HG03039 (cell line): ENCODE measurements around the gene PKNOX2.
A peak's percentile ranks its signal among the peaks of the same experiment; 100 is the strongest.

Experiments
- ATAC-seq: cut with Tn5 transposase; IDR thresholded peaks from one replicate; pipeline ENCODE4 v1.9.1; 2021; ENCODE audit warnings: mild to moderate bottlenecking, moderate library complexity; ENCODE audit not compliant: unreplicated experiment

The PKNOX2 gene

DNA sequence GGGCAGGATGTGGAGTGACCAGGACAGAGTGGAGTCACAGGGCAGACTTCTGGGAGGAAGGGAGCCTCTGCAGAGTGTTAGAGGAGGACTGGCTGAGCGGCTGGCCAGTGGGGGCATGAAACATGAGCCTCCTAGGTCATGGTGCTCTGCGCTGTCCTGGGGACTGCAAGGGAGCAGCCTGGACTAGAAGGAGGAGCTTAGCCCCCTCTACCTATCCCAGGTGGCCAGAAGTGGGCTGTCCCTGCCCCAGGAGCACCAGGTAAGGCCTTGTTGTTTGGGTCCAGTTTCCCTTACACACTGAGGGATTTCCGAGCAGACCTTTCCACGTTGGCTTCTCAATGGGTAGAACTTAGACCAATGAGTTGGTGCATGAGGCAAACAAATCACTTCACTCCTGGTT lies 7.4 kb downstream of the PKNOX2 start:
- ATAC-seq = no peak

DNA sequence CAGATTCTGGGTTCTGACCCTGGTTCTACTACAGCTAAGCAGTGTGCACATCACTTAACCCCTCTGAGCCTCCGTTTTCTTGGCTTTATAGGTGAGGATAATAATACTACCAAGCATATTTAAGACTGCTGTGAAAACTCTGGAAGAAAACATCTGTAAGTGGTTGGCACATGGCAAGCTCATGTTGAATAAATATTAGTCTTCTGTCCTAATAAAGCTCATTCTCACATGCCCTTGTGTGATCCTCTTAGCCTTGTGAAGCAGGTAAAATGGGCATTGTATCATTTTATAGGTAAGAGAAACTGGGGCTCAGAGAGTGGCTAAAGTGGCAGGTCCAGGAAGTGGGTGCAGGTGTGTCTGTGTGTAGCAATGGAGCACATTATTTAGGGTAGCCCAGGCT lies 8.5 kb downstream of the PKNOX2 start:
- ATAC-seq = no peak

DNA sequence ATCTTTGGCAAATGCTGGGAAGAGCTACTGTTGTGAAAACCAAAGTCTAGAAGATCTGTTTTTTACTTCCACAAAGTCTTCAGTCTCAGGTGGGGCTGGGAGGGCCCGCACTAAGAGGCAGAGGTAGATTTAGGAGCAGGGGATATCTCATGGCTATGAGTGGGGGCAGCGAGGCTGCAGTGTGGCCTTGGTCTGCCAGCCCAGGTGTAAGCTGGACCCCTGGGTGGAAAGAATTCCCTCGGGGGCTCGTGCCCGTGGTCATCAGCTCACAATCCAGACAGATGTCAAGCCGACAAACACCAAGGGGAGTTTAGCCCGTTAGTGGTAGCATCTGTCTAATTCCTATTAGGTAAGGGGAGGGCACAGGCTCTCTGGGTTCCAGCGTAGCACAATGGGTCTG lies 9.0 kb downstream of the PKNOX2 start:
- ATAC-seq = no peak

DNA sequence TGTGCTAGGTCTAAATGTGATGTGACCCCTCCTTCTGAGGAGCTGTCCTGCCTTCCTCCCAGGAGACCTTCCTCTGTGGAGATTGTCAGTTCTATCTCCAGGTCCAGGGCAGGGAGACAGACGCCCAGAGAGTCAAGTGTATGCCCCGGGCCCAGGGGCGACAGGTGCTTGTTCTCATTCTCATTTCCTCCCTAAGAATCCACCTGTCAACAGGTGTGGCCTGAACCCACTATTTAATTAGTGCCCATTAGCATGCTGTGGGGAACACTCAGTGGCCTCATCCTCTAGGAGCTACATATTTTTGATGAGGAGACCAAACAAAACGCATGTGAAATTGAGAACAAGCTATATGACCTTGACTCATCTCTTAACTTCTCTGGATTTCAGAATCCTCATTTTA lies 9.5 kb downstream of the PKNOX2 start:
- ATAC-seq = no peak

DNA sequence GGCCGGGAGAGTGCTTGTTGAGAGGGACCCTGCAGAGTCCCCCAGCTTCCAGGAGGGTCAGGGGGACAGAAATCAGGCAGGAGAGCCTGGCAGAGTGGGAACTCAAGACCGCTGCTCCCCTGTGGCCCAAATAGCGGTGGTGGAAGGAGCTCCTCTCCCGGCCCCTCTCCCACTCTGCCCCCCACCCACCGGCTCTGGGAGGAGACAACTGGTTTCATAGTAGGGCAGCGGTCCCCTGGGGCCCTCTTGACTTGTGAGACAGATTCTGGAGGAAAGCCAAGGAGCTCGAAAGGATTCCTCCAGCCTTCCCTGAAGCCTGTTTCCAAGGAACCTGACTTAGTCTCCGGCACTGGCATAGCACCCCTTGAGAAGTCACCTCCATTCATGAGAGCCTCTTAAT lies 10.1 kb downstream of the PKNOX2 start:
- no peak for ATAC-seq

DNA sequence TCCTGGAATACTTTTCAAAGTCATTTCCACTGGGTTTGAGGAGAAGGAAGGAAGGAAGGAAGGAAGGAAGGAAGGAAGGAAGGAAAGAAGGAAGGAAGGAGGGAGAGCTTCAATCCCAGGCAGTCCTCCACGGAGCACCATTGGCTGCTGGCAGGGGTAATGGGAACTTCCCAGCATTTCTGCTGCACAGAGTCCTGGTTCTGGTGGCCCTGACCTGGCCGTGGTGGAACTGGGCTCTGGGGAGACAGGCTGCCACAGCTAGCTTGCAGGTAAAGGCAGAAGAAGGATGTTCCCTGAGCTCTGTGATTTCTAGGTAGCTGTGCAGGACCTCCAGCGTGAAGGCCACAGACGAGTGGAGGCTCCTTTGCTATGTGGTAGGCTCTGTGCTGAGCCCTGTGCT lies 10.6 kb downstream of the PKNOX2 start:
- ATAC-seq = no peak

DNA sequence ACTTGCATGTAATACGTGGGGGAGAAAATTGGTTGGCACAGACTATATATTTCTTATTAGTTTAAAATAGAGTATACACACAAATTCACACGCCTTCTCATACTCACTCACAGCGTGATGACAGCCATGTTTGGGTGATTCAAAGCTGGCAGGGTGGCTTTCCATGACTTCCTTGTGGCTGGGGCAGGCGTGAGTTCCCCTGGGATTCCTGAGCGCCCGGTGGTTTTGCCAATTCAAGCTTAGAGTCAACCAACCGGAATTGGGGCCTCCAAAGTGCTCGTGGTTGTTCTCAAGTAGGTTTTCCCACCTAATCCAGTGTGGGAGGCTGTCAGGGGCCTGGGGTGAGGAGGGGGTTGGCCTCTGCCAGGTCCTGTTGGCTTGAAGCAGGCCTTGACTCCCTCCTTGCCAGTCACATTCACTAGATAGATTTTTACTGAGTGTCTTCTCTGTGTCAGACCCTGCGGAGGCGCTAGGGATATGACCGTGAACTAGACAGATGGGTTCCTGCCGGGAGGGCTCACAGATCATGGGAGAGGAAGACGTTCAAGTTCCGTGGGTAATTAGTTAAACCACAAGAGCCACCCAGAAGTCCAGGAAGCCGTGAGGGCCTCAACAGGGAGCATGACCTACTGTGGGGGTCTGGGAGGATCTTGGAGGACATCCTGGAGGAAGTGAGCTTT lies 11.5 kb downstream of the PKNOX2 start:
- ATAC-seq = no peak

DNA sequence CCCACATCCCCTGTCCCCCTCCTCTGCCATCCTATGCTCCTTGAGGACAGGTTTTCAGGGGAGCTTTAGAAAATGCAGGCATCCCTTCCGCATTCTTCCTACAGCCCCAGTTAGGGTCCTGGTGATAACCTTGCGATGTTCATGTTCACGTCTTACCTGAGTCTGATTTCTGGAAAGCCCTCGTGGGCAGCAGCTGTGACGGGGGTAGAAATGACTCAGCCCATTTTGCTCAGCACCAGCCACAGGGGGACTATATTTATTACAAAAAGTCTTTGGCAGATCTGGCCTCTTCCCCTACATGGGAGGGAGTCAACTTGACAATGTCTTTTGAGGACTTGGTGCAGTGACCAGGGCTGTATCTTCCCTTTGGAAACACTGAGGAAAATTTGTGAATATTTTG lies 12.3 kb downstream of the PKNOX2 start:
- ATAC-seq = peak; percentile 52

DNA sequence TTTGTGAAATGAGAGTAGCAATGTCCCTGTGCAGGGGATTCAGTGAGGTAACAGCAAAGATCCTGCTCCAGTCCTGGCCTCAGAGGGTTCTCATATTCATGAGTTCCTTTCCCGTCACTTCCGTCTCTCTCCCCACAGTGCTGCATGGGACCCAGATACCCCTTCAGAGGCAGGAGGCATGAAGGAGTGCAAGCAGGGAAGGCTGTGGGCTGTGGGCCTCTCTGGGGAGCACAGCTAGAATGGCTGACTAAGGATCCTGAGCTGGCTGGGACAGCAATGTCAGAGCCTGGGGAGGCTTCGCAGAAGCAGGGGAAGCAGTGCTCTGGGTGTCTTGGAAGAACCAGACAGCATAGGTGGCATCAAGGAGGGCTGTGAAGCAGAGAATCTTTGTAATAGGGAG lies 13.0 kb downstream of the PKNOX2 start:
- no peak for ATAC-seq

DNA sequence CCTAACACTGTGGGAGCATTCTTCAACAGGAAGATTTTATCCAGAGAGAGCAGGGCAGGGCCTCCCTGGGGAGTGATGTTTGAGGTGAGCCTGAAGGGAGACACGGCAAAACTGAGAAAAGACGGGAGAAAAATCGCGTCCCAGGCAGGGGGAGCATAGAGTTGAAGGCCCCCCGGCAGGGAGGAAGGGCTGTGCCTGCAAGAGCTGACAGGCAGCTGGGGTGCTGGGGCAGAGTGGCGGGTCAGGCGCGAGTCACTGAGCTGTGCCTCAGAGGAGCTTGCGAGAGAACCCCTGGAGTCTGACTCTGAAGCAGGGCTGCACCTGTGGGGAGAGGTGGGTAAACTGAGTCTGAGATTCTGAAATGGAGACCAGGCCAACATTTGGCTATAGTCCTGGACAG lies 14.8 kb downstream of the PKNOX2 start:
- ATAC-seq = no peak

DNA sequence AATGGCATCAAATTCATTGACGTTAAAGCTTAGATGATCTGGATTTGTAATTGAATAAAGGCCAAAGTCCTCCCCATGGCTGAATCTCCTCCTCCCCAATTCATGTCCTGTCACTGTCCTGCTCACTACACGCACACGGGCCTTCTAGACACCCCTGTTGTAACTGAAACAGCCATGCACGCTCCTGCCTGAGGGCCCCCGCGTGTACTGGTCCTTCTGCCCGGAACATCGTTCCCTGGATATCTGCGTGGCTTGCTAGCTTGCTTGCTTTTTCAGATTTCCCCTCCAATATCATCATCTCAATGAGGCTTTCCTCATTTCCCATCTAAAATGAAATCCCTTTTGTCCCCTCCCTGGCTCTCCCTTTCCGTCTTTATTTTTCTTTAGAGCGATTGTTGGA lies 15.3 kb downstream of the PKNOX2 start:
- no peak for ATAC-seq

DNA sequence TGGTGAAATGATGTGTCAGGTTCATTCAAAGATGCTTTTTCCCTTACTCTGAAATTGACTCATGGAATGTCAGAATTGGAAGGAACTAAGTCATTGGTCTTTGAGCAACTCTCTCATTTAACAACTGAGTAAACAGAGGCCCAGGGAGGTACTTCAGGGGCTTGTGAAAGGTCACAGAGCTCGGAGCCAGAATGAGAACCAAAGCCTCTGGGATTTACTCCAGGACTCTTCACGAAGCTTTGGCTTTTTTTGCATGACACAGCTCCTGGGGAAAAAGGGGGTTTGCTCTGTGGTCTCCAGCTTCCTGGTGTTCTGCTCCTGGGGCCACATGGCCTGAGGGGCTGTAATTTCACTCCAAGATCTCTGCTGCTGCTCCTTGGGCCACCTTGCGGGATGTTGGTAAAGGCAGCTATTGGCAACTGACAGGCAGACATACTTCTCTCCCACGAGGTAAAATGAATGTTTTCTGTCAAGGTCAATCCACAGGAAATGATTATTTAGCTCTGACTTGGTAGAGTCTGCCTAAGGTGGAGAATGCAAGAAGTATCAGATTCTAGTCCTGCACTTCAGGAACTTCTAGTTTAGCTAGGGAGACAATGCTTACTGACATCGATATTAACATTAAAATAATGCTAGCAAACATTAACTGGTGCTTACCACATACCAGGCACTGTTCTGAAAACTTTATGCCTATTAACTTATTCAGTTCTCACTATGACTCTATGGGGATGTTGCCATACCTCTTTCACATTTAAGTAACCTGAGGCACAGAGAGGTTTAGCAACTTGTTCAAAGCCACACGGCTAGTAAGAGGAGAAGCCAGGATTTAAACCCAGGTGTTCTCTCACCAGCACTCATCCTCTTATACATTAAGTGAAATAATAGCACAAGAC lies 16.1 kb downstream of the PKNOX2 start:
- peak; percentile 45 for ATAC-seq

DNA sequence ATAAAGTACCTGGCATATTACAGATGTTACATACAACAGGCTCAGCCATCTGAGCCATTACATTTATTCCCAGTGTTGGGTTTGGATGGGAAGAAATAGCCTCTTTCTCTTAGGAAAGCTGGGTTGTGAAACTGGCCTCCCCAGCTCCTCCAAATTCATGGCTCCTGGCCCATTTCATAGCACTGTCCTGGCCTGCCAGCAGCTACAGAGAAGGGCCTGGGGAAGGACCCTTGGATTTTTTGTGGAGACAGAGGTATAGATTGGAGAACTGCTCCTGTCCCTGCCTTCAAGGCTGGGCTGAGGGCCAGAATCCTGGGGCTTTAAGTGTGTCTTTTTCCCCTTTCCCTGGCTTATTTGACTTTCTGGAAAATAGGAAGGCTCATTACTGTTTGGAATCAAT lies 18.0 kb downstream of the PKNOX2 start:
- ATAC-seq = no peak

DNA sequence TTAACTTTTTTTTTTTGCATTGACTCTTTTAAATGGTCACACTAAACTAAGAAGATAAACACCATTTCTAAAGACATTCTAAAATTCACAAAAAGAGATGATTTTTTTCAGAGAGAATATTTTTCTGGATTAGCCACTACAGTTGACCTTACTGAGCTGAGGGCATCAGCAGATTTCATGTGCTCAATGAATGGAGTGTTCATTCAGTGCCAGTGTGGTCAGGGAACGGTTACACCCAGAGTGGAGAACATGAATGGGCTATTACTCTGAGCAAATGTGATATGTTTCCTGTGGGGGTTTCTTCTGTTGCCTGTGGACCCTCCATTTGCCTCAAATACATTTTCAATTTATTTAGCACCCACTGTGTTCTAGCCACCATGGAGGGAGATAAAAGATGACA lies 19.1 kb downstream of the PKNOX2 start:
- ATAC-seq = no peak

DNA sequence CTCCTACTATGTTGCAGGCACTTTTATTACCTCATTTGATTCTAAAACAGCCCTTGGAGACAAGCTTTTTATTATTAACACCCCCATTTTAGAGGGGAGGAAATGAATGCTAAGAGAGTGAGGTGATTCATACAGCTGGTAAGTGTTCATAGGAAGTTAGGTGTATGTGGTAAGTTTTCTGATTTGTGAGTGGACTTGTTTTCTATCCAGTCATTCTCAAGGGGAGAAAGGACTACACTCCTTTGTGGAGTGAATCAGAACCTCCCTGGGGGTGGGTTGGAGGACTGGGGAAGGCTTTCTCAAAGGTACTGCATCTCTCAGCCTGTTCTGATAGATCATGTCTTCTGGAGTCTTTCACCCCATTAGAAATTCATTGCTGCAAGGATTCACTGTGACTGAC lies 23.5 kb downstream of the PKNOX2 start:
- ATAC-seq = no peak

DNA sequence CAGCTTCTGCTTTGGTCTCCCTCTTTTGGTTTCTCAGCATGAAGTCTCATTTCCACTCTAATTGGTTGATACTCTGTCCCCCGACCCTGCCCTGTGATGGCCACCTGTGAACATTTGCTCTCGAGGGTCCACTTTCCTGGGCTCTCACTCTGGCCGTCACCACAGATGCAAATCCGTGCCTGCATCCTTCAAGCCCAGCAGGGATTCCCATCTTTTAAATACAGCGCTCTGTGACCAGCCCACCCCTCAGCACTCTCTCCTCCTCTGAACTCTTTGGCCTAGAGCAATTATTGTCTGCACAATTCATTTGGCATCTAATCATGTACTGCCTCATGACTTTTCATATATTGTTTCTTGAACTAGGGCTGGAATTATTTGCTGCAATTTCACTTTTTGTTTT lies 26.0 kb downstream of the PKNOX2 start:
- ATAC-seq = no peak

DNA sequence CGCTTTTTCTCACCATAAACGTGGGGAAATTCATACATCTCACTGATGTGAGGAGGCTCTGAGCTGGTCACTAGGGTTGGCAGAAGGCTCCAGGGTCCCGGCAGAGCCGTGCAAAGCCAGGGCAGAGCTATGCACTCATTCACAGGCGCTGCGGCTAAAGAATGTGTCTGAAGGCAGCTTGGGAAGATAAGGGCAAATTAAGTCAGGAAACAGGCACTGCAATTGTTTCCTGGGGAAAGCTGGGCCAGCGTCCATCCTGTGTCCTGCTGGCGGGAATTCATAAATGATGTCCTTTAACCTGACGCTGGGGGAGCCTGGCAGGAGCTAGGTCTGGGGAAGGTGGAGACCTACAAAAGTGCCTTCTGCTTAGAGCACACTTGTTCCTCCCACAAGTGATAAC lies 27.6 kb downstream of the PKNOX2 start:
- no peak for ATAC-seq

DNA sequence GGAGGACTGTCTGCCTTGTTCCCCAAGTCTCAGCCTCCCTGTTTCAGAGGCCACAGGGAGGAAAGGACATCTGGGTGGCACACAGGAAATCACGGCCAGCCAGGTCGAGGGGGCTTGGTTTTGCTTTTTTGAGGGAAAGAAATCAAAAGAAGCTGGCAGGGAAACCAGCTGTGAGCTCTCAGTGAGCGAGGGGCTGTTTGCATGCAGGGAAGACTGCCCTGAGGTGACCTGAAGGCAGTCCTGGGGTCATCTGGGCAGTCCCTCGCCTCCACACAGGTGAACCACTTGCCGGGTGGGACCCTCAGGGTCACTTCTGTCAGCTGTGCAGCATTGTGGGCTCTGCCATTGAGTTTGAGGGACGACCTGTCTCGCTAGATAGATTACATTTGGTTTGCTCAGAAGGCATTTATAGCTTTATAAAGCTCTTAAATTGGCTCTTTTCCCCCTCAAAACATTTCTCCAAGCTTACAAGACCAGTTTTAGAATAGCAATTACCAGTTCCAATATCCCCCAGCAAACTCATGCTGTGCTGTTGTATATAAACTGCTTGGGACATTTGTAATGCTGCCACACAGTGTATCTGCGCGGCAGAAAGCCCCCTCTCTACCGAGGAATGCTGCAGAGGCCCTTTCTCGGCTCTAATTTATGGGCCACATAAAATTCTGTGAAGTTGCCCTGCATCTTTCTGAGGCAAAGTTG lies 28.3 kb downstream of the PKNOX2 start:
- no peak for ATAC-seq

DNA sequence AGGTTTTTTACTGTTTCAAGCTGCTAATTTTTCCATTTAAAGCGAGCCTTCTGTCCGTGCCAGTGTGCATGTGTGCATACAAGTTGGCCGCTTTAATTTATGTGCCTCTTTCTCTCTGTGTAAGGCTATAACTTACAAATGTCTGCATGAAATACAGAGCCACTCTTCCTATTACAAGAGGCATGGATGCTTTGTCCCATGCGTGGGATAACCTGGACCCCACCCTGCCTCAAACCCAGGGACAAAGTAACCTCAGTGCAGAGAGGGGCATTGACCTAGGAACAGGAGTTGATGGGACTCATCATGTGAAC lies 28.8 kb downstream of the PKNOX2 start:
- no peak for ATAC-seq

DNA sequence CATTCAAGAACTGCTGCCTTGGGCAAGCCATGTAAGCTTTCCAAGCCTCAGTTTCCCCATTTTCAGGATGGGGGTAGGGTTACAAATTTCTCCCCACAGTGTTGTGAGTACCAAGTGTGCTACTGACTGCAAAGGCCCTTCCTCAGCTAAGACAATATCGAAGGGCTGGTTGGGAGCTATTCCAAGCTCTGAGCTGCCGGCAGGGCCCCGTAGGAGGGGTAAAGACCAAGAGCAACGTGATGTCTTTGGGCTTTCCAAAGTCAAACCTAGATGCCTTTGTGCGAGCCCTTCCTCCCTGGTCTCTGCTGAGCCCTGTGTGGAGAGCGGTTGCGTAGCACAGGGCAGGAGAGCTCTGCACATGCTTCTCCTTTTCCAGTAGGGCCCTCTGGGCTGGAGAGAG lies 29.3 kb downstream of the PKNOX2 start:
- ATAC-seq = no peak

DNA sequence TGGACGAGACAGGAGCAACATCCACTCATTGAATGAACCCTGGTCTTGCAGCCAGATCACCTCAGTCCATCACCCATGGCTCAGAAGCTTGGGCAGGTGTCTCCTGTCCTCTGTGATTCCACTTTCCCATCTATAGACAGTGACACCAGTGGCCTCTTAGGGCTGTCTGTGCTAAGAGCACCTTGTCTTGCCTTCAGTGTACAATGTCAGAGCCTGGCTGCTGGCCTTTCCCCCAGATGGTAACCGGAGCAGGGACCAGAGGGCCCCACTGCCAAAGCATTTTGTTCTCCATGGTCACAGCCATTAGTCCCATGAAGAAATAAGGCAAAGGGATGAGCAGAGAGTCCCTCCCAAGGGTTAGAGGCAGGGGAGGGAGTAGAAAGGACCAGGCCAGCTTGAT lies 35.4 kb downstream of the PKNOX2 start:
- no peak for ATAC-seq

DNA sequence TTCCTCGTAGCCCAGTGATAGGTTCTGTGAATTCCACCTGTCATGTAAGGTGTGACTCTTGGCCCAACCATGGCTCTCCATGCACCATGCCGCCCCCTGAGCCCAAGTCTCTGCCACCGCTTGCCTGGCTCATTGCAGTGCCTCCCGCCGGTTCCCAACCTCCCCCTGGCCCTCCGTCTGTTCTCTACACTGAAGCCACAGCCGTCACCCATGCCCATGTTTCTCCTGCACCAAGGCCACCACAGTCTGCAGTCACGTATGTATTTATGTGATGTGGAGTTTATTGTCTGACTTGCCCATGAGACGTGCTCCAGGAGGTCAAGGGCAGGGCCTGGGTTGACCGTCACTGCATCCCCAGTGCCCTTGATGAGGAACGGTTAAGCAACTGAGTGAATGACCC lies 35.9 kb downstream of the PKNOX2 start:
- ATAC-seq = no peak
